ENCODE data around the gene TOPORS. TPM values are rescaled to one million over a fixed set of nuclear protein-coding genes. Genes with fewer than 3 reads are reported as not detected.
A peak's percentile ranks its signal among the peaks of the same experiment; 100 is the strongest.
"Not testable (repeated sequence)": the region's sequence is repeated elsewhere in the genome, so short reads cannot be mapped to it uniquely, and the experiment has no call there.

Gene TOPORS
- total RNA-seq (2014; rRNA removed; shearing (Covaris generic)), result 35.9 and 43.3 TPM in 2 replicates
- 26.5 and 31.8 TPM in 2 replicates for polyA plus RNA-seq (2016; fragmentation: Nextera tagmentation; extraction: Ambion mirVana)
- long read RNA-seq, full-length matches to known transcripts, result 8 of 21 reads
- long read RNA-seq, partial matches to known transcripts, result 12 of 21 reads
- long read RNA-seq, other reads (novel, unspliced or antisense), result 1 of 21 reads

GRCh38 chr9:32552172-32552872, at the start of gene TOPORS, which contains the start of gene SMIM27:
Gene TOPORS (minus strand): TSS chr9:32552586. CDS start chr9:32552436, 150 bp downstream.
Gene SMIM27 (plus strand): TSS chr9:32552327. CDS start chr9:32552435, 108 bp downstream.
- Mint-ChIP-seq H3K4me1 (peaks cover 18% of the 10 kb centered on the region), H3K27ac (peak within 1 kb of the TSS; percentile 99), H3K9me3 (no peaks in the 10 kb centered on the region; the same call in 2 of the 3 replicates), H3K27me3 (ENCODE audit: insufficient read depth, low read depth, poor library complexity) (peaks cover 22% of the 10 kb centered on the region), H3K4me3 (peak within 1 kb of the TSS; percentile 89), H3K36me3 (ENCODE audit: low read depth) (peaks cover 23% of the 10 kb centered on the region)
- ATAC-seq (peak; percentile 72), DNase-seq (ENCODE audit: low spot score) (peak; percentile 95)
- peak; percentile 72 for TF ChIP-seq POLR2AphosphoS5 (IDR thresholded peaks at IDR 0.05; ENCODE audit: low read depth)
- TF ChIP-seq CREB1 (CRISPR knock-in tag; IDR thresholded peaks at IDR 0.05; ENCODE audit: low read depth), result peak; percentile 69
- no peak for TF ChIP-seq EZH2 (IDR thresholded peaks at IDR 0.05; ENCODE audit: low read depth, unreplicated experiment)
- TF ChIP-seq, protein P1, sequence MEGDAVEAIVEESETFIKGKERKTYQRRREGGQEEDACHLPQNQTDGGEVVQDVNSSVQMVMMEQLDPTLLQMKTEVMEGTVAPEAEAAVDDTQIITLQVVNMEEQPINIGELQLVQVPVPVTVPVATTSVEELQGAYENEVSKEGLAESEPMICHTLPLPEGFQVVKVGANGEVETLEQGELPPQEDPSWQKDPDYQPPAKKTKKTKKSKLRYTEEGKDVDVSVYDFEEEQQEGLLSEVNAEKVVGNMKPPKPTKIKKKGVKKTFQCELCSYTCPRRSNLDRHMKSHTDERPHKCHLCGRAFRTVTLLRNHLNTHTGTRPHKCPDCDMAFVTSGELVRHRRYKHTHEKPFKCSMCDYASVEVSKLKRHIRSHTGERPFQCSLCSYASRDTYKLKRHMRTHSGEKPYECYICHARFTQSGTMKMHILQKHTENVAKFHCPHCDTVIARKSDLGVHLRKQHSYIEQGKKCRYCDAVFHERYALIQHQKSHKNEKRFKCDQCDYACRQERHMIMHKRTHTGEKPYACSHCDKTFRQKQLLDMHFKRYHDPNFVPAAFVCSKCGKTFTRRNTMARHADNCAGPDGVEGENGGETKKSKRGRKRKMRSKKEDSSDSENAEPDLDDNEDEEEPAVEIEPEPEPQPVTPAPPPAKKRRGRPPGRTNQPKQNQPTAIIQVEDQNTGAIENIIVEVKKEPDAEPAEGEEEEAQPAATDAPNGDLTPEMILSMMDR (conservative IDR thresholded peaks at IDR 0.05; ENCODE audit: low read depth in 2 of 2), result no peak
- TF ChIP-seq ETS1 (IDR thresholded peaks at IDR 0.05), result peak; percentile 72
- H3F3A ChIP-seq (replicated peaks; ENCODE audit: low read depth), result peaks cover 5% of the 10 kb centered on the region
- peaks cover 51% of the 10 kb centered on the region for H3K79me2 ChIP-seq (replicated peaks; ENCODE audit: insufficient read depth)
- peak within 1 kb of the TSS; percentile 83 for H3K4me2 ChIP-seq
- peak within 1 kb of the TSS; percentile 67; the same call in 1 of the 2 replicates for H2AFZ ChIP-seq
- peak within 1 kb of the TSS; percentile 78 for H3K27ac ChIP-seq (ENCODE audit: low read depth)
- H3K4me3 ChIP-seq, result peak within 1 kb of the TSS; percentile 91
- H3K27me3 ChIP-seq (ENCODE audit: insufficient read depth), result no peaks in the 10 kb centered on the region
- no peaks in the 10 kb centered on the region for H3K36me3 ChIP-seq (ENCODE audit: insufficient read depth)
- H3K4me1 ChIP-seq (ENCODE audit: insufficient read depth), result peaks cover 8% of the 10 kb centered on the region
- H4K20me1 ChIP-seq (replicated peaks; ENCODE audit: insufficient read depth), result peaks cover 19% of the 10 kb centered on the region
- H3K9me2 ChIP-seq (ENCODE audit: insufficient read depth), result no peaks in the 10 kb centered on the region

GRCh38 chr9:32599021-32599420, 46.6 kb upstream of the TOPORS start:
- not testable (repeated sequence) for H3K4me3 ChIP-seq; H3K4me2 ChIP-seq; H3K4me1 ChIP-seq (ENCODE audit: insufficient read depth); H3K9me3 Mint-ChIP-seq; H3K79me2 ChIP-seq (replicated peaks; ENCODE audit: insufficient read depth); H3K36me3 Mint-ChIP-seq (ENCODE audit: low read depth); H3K36me3 ChIP-seq (ENCODE audit: insufficient read depth); H3K27me3 Mint-ChIP-seq (ENCODE audit: insufficient read depth, low read depth, poor library complexity); H3K4me1 Mint-ChIP-seq; H4K20me1 ChIP-seq (replicated peaks; ENCODE audit: insufficient read depth); H3K9me2 ChIP-seq (ENCODE audit: insufficient read depth); H2AFZ ChIP-seq; H3K27ac ChIP-seq (ENCODE audit: low read depth); H3K4me3 Mint-ChIP-seq; H3K27me3 ChIP-seq (ENCODE audit: insufficient read depth); ATAC-seq; H3K27ac Mint-ChIP-seq; H3F3A ChIP-seq (replicated peaks; ENCODE audit: low read depth); DNase-seq (ENCODE audit: low spot score)

Data from GM23338 (cell line).